ENCODE measurements around the gene ADGRL3.

ADGRL3 gene

GRCh38 chr4:61853041-61853440 lies 652.9 kb downstream of the ADGRL3 start:
- Histone ChIP-seq H3K9me3 (ENCODE audit: control insufficient read depth, insufficient read depth, low read depth, low read length) (no peaks in the 10 kb centered on the region), H3K4me3 (ENCODE audit: low read depth, low read length) (no peak overlapping the region), H3K27ac (ENCODE audit: extremely low read depth, low read depth, low read length) (no peak overlapping the region), H3K4me1 (ENCODE audit: control insufficient read depth, insufficient read depth, low read length) (no peaks in the 10 kb centered on the region), H3K36me3 (ENCODE audit: control insufficient read depth in 2 of 2, insufficient read depth in 1 of 2, low read length in 2 of 2) (no peaks in the 10 kb centered on the region)
- ChIA-PET CTCF (no interaction called here), POLR2A (no interaction called here)
- TF ChIP-seq TRIM28 (IDR thresholded peaks at IDR 0.05; ENCODE audit: borderline replicate concordance, low read length) (no peak), ELK4 (IDR thresholded peaks at IDR 0.05; ENCODE audit: borderline replicate concordance, low read depth, low read length) (no peak), ZNF324 (tag by site-specific recombination; IDR thresholded peaks at IDR 0.05) (no peak), ZNF394 (tag by site-specific recombination; IDR thresholded peaks at IDR 0.05; ENCODE audit: borderline replicate concordance) (no peak), ZNF426 (tag by site-specific recombination; IDR thresholded peaks at IDR 0.05) (no peak), ZEB2 (tag by site-specific recombination; IDR thresholded peaks at IDR 0.05) (no peak), GLIS2 (tag by site-specific recombination; IDR thresholded peaks at IDR 0.05) (no peak), ZNF148 (tag by site-specific recombination; IDR thresholded peaks at IDR 0.05; ENCODE audit: borderline replicate concordance) (no peak), ZNF169 (tag by site-specific recombination; IDR thresholded peaks at IDR 0.05) (no peak), ZNF266 (tag by site-specific recombination; IDR thresholded peaks at IDR 0.05; ENCODE audit: low read depth) (no peak), ZNF292 (tag by site-specific recombination; IDR thresholded peaks at IDR 0.05; ENCODE audit: borderline replicate concordance, low read depth) (no peak), GLI2 (tag by site-specific recombination; IDR thresholded peaks at IDR 0.05; ENCODE audit: borderline replicate concordance, low read depth) (no peak), ZBTB8A (tag by site-specific recombination; IDR thresholded peaks at IDR 0.05) (no peak), ZBTB26 (tag by site-specific recombination; optimal IDR thresholded peaks at IDR 0.05) (no peak), ZSCAN18 (tag by site-specific recombination; IDR thresholded peaks at IDR 0.05) (no peak), ZNF311 (tag by site-specific recombination; IDR thresholded peaks at IDR 0.05; ENCODE audit: borderline replicate concordance) (no peak), ZNF155 (tag by site-specific recombination; IDR thresholded peaks at IDR 0.05) (no peak), PBX3 (CRISPR knock-in tag; IDR thresholded peaks at IDR 0.05) (no peak), ZFHX2 (tag by site-specific recombination; conservative IDR thresholded peaks at IDR 0.05) (no peak), AEBP2 (tag by site-specific recombination; IDR thresholded peaks at IDR 0.05; ENCODE audit: borderline replicate concordance) (no peak)

All from HEK293 (cell line).